GM12864 (cell line): ENCODE results near the gene MFAP1.
A peak's percentile ranks its signal among the peaks of the same experiment; 100 is the strongest.

Experiments
- DNase-seq: peaks from one replicate; pipeline ENCODE4 v3.0.0-alpha.2; 2011; ENCODE audit warnings: low read depth
- H3K4me3 ChIP-seq: 2 replicates; pipeline ENCODE4 v1.5.1; 2011; ENCODE audit warnings: mild to moderate bottlenecking, low read depth, low read length, control low read depth
- TF ChIP-seq, protein P1 (sequence below): IDR thresholded peaks from 2 replicates; pipeline ENCODE4 v1.5.1; 2011; ENCODE audit warnings: low read depth, mild to moderate bottlenecking, moderate library complexity, low read length, control low read depth, inconsistent platforms; ENCODE audit errors: missing control alignments

Gene MFAP1

DNA sequence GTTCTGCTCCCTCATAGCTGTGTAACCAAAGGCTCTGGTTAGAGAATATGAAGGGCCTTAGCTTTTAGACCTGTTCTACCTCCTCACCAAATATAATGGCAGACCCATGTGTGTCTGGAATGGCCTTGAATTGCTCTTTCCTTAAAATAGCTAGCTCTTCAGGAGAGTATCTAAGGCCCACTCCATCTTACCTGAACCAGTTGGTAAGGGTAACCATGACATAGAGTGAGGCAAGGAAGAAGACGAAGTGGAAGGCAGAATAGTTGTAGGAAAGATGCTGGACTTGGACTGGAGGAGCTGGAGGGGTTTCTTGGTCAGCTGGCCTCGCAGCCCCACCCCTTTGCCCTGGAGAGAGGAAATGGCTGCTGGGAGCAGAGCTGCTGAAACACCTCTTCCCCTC lies 29.3 kb downstream of the MFAP1 start:
- H3K4me3 ChIP-seq = no peak overlapping the region
- TF ChIP-seq, protein P1, sequence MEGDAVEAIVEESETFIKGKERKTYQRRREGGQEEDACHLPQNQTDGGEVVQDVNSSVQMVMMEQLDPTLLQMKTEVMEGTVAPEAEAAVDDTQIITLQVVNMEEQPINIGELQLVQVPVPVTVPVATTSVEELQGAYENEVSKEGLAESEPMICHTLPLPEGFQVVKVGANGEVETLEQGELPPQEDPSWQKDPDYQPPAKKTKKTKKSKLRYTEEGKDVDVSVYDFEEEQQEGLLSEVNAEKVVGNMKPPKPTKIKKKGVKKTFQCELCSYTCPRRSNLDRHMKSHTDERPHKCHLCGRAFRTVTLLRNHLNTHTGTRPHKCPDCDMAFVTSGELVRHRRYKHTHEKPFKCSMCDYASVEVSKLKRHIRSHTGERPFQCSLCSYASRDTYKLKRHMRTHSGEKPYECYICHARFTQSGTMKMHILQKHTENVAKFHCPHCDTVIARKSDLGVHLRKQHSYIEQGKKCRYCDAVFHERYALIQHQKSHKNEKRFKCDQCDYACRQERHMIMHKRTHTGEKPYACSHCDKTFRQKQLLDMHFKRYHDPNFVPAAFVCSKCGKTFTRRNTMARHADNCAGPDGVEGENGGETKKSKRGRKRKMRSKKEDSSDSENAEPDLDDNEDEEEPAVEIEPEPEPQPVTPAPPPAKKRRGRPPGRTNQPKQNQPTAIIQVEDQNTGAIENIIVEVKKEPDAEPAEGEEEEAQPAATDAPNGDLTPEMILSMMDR = no peak
- no peak for DNase-seq

GRCh38 chr15:43794269-43795037 lies 30.0 kb downstream of the MFAP1 start:
- TF ChIP-seq, protein P1 = no peak
- DNase-seq = no peak
- no peak overlapping the region for H3K4me3 ChIP-seq

DNA sequence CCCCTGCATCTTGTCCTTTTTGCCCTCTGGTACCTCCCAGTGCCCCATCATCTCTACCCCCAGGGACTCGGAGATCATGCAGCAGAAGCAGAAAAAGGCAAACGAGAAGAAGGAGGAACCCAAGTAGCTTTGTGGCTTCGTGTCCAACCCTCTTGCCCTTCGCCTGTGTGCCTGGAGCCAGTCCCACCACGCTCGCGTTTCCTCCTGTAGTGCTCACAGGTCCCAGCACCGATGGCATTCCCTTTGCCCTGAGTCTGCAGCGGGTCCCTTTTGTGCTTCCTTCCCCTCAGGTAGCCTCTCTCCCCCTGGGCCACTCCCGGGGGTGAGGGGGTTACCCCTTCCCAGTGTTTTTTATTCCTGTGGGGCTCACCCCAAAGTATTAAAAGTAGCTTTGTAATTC lies 30.8 kb downstream of the MFAP1 start:
- TF ChIP-seq, protein P1 = no peak
- peak overlapping the region; percentile 82 for H3K4me3 ChIP-seq
- no peak for DNase-seq

DNA sequence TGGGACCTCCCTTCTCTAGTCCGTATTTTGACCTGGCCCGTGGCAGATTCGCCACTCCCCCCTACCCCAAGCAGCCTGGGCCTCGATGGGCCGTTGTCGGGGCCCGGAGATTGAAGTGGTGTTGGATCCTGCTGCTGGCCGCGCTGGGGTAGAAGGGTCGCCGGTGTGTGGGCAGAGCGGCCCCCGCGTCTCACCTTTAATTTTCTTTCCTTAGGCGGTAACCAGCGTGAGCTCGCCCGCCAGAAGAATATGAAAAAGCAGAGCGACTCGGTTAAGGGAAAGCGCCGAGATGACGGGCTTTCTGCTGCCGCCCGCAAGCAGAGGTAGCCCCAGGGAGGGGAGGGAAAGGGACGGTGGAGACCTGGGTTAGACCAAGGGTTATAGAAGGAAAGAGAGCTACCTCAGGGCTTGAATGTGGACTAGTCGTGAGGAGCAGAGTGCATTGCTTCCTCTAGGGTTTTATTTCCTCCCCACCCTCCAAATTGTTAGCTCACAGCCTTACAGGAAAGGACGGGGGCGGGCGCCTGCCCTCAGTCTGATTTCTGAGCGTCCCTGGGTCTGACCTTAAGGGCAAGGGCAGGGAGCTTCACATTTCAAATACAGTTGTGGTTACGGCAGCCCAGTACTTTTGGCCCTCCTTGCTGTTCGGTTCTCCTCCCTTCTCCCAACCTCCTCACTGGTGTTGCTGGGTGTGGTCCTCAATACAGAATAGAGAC lies 31.6 kb downstream of the MFAP1 start:
- DNase-seq = no peak
- TF ChIP-seq, protein P1 = no peak
- peak overlapping the region; percentile 82 for H3K4me3 ChIP-seq

- DNase-seq = peak; percentile 98
- TF ChIP-seq, protein P1 = no peak
Measured at GRCh38 chr15:43791993-43792760, 32.3 kb downstream of the MFAP1 start, which contains the start of gene SERF2. TSS of gene SERF2 (plus strand) at chr15:43792320. CDS start at chr15:43792377, 57 bp downstream.

GRCh38 chr15:43789409-43789808 lies 35.1 kb downstream of the MFAP1 start:
- DNase-seq = no peak
- peak overlapping the region; percentile 24; the same call in 1 of the 2 replicates for H3K4me3 ChIP-seq
- TF ChIP-seq, protein P1 = no peak

More at GRCh38 chr15:43791993-43792760, 32.3 kb downstream of the MFAP1 start, which contains the start of gene SERF2:
- H3K4me3 ChIP-seq = peak within 1 kb of the TSS; percentile 82
